GM23338 (cell line): Measurements from ENCODE around the gene THADA. TPM values are rescaled to one million over a fixed set of nuclear protein-coding genes. Genes with fewer than 3 reads are reported as not detected.

Experiments used
- ATAC-seq: fragments of 200-7000 bp; cut with Tn5 transposase; 3 replicates; pipeline ENCODE4 v1.9.1; 2020
- DNase-seq: peaks from one replicate; pipeline ENCODE4 v3.0.0-alpha.2; 2015; ENCODE audit warnings: low spot score
- H2AFZ ChIP-seq: fragments of 200-600 bp; sonication (generic); 2 replicates; pipeline ENCODE4 v1.8.0; 2016; ENCODE audit warnings: antibody characterized with exemption, mild to moderate bottlenecking, moderate library complexity
- H3F3A ChIP-seq: fragments of 200-600 bp; sonication (generic); replicated peaks from 2 replicates; pipeline ENCODE4 v1.8.0; 2017; ENCODE audit warnings: antibody characterized with exemption, mixed run types, low read depth
- H3K27ac ChIP-seq: fragments of 200-600 bp; sonication (generic); 2 replicates; pipeline ENCODE4 v1.6.1; 2016; ENCODE audit warnings: low read depth
- H3K27me3 ChIP-seq: fragments of 200-600 bp; sonication (generic); 2 replicates; pipeline ENCODE4 v1.8.0; 2016; ENCODE audit warnings: mild to moderate bottlenecking, mixed run types, moderate library complexity; ENCODE audit not compliant: insufficient read depth
- H3K36me3 ChIP-seq: fragments of 200-600 bp; sonication (generic); 2 replicates; pipeline ENCODE4 v1.8.0; 2016; ENCODE audit warnings: mild to moderate bottlenecking; ENCODE audit not compliant: insufficient read depth
- H3K4me1 ChIP-seq: fragments of 200-600 bp; sonication (generic); 2 replicates; pipeline ENCODE4 v1.8.0; 2016; ENCODE audit warnings: mild to moderate bottlenecking, moderate library complexity; ENCODE audit not compliant: insufficient read depth
- H3K4me2 ChIP-seq: fragments of 200-600 bp; sonication (generic); 2 replicates; pipeline ENCODE4 v1.7.1; 2017; ENCODE audit warnings: mixed run types
- H3K4me3 ChIP-seq: fragments of 200-600 bp; sonication (generic); 2 replicates; pipeline ENCODE4 v1.6.1; 2016; ENCODE audit warnings: mixed run types
- H3K79me2 ChIP-seq: fragments of 200-600 bp; sonication (generic); replicated peaks from 2 replicates; pipeline ENCODE4 v1.8.0; 2017; ENCODE audit warnings: mild to moderate bottlenecking; ENCODE audit not compliant: insufficient read depth
- H3K9me2 ChIP-seq: fragments of 200-600 bp; sonication (generic); 2 replicates; pipeline ENCODE4 v1.8.0; 2017; ENCODE audit not compliant: insufficient read depth
- H4K20me1 ChIP-seq: fragments of 200-600 bp; sonication (generic); replicated peaks from 2 replicates; pipeline ENCODE4 v1.8.0; 2017; ENCODE audit warnings: mild to moderate bottlenecking; ENCODE audit not compliant: insufficient read depth
- H3K27ac Mint-ChIP-seq: 2 replicates; pipeline ENCODE4 v1.8.0; 2020; ENCODE audit warnings: inconsistent platforms, mild to moderate bottlenecking, moderate library complexity, mixed read lengths
- H3K27me3 Mint-ChIP-seq: 3 replicates; pipeline ENCODE4 v1.8.0; 2022; ENCODE audit warnings: low read depth, mild to moderate bottlenecking, moderate library complexity, mixed read lengths, inconsistent platforms; ENCODE audit not compliant: insufficient read depth, poor library complexity
- H3K36me3 Mint-ChIP-seq: 3 replicates; pipeline ENCODE4 v1.8.0; 2021; ENCODE audit warnings: low read depth, mild to moderate bottlenecking, inconsistent platforms, moderate library complexity, mixed read lengths
- H3K4me1 Mint-ChIP-seq: 3 replicates; pipeline ENCODE4 v1.8.0; 2020; ENCODE audit warnings: mild to moderate bottlenecking, inconsistent platforms, mixed read lengths
- H3K4me3 Mint-ChIP-seq: 3 replicates; pipeline ENCODE4 v1.8.0; 2021; ENCODE audit warnings: moderate library complexity, mild to moderate bottlenecking, inconsistent platforms, mixed read lengths
- H3K9me3 Mint-ChIP-seq: 3 replicates; pipeline ENCODE4 v1.8.0; 2020; ENCODE audit warnings: moderate library complexity, mild to moderate bottlenecking, inconsistent platforms, mixed read lengths
- CREB1 ChIP-seq: fragments of 250-450 bp; sonication (Bioruptor Pico); IDR thresholded peaks from 2 replicates; pipeline ENCODE4 v1.5.0; 2020; ENCODE audit warnings: low read depth, mild to moderate bottlenecking, moderate library complexity
- CTCF ChIP-seq, 2 experiments: fragments of 200-600 bp in 1 of 2; sonication (generic) in 1 of 2; conservative IDR thresholded peaks; 2 replicates each; pipeline versions ENCODE4 v1.5.1 to v1.6.1; 2016 to 2017; ENCODE audit warnings: antibody characterized with exemption in 2 of 2, low read depth in 2 of 2, mild to moderate bottlenecking in 2 of 2, moderate library complexity in 1 of 2
- EZH2 ChIP-seq: fragments of 200-600 bp; sonication (generic); IDR thresholded peaks from one replicate; pipeline ENCODE4 v1.8.0; 2017; ENCODE audit warnings: antibody characterized with exemption, mild to moderate bottlenecking, low read depth; ENCODE audit not compliant: unreplicated experiment
- EZH2phosphoT487 ChIP-seq: fragments of 200-600 bp; sonication (generic); IDR thresholded peaks from one replicate; pipeline ENCODE4 v1.8.1; 2018; ENCODE audit warnings: antibody characterized with exemption; ENCODE audit not compliant: unreplicated experiment
- JUNB ChIP-seq: IDR thresholded peaks from one replicate; pipeline ENCODE4 v1.6.1; 2016; ENCODE audit warnings: antibody characterized with exemption; ENCODE audit not compliant: unreplicated experiment
- NANOG ChIP-seq: IDR thresholded peaks from 2 replicates; pipeline ENCODE4 v1.6.1; 2016; ENCODE audit warnings: antibody characterized with exemption, borderline replicate concordance
- POLR2AphosphoS5 ChIP-seq: IDR thresholded peaks from 2 replicates; pipeline ENCODE4 v1.6.1; 2016; ENCODE audit warnings: antibody characterized with exemption, low read depth
- REST ChIP-seq: IDR thresholded peaks from one replicate; pipeline ENCODE4 v1.6.1; 2018; ENCODE audit warnings: antibody characterized with exemption; ENCODE audit not compliant: unreplicated experiment
- STAT1 ChIP-seq: IDR thresholded peaks from one replicate; pipeline ENCODE4 v1.6.1; 2016; ENCODE audit warnings: antibody characterized with exemption; ENCODE audit not compliant: unreplicated experiment
- ZNF114 ChIP-seq: fragments of 250-450 bp; sonication (Bioruptor Pico); IDR thresholded peaks from 2 replicates; pipeline ENCODE4 v1.5.0; 2020; ENCODE audit warnings: mild to moderate bottlenecking, moderate library complexity
- polyA plus RNA-seq: library from polyadenylated mRNA; unstranded; fragments of >200 nt; fragmentation: Nextera tagmentation; extraction: Ambion mirVana; gene quantifications from 2 replicates; pipeline ENCODE4 v1.2.1, GENCODE V29; 2016
- total RNA-seq: library from RNA; depleted of rRNA; stranded (reverse); fragments of >200 nt; shearing (Covaris generic); gene quantifications from 2 replicates; pipeline ENCODE4 v1.2.3, GENCODE V29; 2014
- TF ChIP-seq, protein P1 (sequence below): IDR thresholded peaks from 2 replicates; pipeline ENCODE4 v1.6.1; 2016; ENCODE audit warnings: antibody characterized with exemption

THADA gene
- total and polyA plus RNA-seq, 2 experiments from 2014 or later, result 17.0 to 30.7 TPM

DNA sequence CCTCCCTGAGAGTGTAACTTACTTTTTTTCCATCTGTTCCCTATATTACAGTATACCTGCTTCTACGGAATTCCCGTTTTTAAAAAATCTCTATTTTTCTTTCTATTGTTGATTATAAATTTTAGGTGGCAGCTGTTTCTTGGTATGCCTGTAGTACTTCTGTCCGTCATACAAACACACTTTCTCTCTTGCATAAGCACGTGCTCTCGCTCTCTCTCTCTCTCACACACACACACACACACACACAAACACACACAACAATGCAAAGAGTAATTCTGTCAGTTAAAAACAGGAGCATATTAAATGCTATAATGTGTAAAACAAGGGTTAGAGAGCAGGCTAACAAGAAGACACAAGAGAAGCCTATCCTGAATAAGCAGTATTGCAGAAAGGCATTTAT lies 140.5 kb downstream of the THADA start (continued):
- TF ChIP-seq REST, result no peak
- TF ChIP-seq CREB1, result no peak
- no peak for TF ChIP-seq NANOG
- no peak for TF ChIP-seq ZNF114
- no peak for TF ChIP-seq POLR2AphosphoS5
- TF ChIP-seq EZH2phosphoT487, result no peak
- no peak for TF ChIP-seq JUNB
- no peak for TF ChIP-seq STAT1
- no peak for TF ChIP-seq EZH2
- no peak for TF ChIP-seq CTCF (conservative IDR thresholded peaks at IDR 0.05; ENCODE audit: low read depth in 2 of 2)

DNA sequence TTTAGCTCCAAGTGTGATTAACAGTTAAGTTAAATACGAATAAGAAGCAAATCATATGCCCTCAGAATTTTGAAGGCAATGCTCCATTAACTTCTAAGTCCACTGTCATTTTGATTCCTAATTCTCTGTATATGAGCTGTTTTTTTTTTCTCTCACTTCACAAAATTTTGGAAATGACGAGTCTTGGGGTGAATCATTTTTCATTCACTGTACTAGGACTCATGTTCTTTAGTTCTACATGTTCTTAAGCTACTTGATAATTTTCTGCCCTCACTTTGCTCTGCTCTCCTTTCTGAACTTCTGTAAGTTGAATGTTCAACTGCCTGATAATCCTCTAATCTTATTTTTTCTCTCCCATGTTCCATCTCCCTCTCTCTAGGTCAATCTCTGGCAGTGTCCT lies 141.0 kb downstream of the THADA start:
- no peak overlapping the region for H3K27ac Mint-ChIP-seq
- no peak for DNase-seq

More for the DNA sequence above, 141.0 kb downstream of the THADA start:
- Mint-ChIP-seq H3K9me3 (no peaks in the 10 kb centered on the region), H3K4me3 (no peak overlapping the region), H3K4me1 (peaks cover 15% of the 10 kb centered on the region), H3K36me3 (no peaks in the 10 kb centered on the region), H3K27me3 (no peaks in the 10 kb centered on the region)
- Histone ChIP-seq H3K4me1 (no peaks in the 10 kb centered on the region), H2AFZ (no peak overlapping the region), H3F3A (no peaks in the 10 kb centered on the region), H3K4me2 (no peak overlapping the region), H4K20me1 (no peaks in the 10 kb centered on the region), H3K27me3 (no peaks in the 10 kb centered on the region), H3K9me2 (no peaks in the 10 kb centered on the region), H3K27ac (no peak overlapping the region), H3K4me3 (no peak overlapping the region), H3K36me3 (no peaks in the 10 kb centered on the region), H3K79me2 (no peaks in the 10 kb centered on the region)
- no peak for TF ChIP-seq CREB1
- no peak for TF ChIP-seq CTCF (conservative IDR thresholded peaks at IDR 0.05; ENCODE audit: low read depth in 2 of 2)
- TF ChIP-seq EZH2phosphoT487, result no peak
- no peak for TF ChIP-seq EZH2
- TF ChIP-seq REST, result no peak
- TF ChIP-seq, protein P1, sequence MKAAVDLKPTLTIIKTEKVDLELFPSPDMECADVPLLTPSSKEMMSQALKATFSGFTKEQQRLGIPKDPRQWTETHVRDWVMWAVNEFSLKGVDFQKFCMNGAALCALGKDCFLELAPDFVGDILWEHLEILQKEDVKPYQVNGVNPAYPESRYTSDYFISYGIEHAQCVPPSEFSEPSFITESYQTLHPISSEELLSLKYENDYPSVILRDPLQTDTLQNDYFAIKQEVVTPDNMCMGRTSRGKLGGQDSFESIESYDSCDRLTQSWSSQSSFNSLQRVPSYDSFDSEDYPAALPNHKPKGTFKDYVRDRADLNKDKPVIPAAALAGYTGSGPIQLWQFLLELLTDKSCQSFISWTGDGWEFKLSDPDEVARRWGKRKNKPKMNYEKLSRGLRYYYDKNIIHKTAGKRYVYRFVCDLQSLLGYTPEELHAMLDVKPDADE, result no peak
- TF ChIP-seq POLR2AphosphoS5, result no peak
- ATAC-seq, result no peak
